Lung microvascular endothelial cell (primary cell): ENCODE data around the gene ARHGAP42. TPM values are rescaled to one million over a fixed set of nuclear protein-coding genes. Genes with fewer than 3 reads are reported as not detected.

Source experiments
- DNase-seq, 2 donors: peaks; one replicate each; pipeline versions ENCODE4 v3.0.0 to v3.0.0-alpha.2; 2010; ENCODE audit warnings: low read depth in 2 of 2
- total RNA-seq: library from RNA; depleted of rRNA; stranded (reverse); fragments of >200 nt; gene quantifications from 2 replicates; pipeline ENCODE4 v1.2.1, GENCODE V29; 2014

ARHGAP42 gene
- total RNA-seq, 1 donor from 2014 or later: 7.1 TPM

- peak; percentile 38 to 60 for DNase-seq
Measured at GRCh38 chr11:100682247-100682969, 4.7 kb upstream of the ARHGAP42 start.

DNA sequence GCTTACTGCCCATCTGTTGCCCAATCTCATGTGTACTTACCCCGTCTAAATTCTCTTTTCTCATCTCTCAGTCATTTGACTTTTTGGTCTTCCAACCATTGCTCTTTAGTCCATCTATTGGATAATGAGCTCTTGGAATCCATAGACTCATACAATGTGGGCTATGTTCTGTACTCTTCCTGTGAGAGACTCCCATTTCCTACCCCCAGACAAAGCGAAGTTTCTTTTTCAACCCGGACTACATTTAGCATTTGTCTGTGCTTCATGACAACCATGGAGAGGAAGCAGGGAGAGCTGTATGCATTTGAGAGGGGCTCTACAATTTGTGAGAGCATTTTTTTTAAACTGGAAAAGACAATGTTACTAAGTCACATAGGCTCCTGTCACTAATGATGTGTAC lies 4.0 kb upstream of the ARHGAP42 start:
- DNase-seq: no peak

DNA sequence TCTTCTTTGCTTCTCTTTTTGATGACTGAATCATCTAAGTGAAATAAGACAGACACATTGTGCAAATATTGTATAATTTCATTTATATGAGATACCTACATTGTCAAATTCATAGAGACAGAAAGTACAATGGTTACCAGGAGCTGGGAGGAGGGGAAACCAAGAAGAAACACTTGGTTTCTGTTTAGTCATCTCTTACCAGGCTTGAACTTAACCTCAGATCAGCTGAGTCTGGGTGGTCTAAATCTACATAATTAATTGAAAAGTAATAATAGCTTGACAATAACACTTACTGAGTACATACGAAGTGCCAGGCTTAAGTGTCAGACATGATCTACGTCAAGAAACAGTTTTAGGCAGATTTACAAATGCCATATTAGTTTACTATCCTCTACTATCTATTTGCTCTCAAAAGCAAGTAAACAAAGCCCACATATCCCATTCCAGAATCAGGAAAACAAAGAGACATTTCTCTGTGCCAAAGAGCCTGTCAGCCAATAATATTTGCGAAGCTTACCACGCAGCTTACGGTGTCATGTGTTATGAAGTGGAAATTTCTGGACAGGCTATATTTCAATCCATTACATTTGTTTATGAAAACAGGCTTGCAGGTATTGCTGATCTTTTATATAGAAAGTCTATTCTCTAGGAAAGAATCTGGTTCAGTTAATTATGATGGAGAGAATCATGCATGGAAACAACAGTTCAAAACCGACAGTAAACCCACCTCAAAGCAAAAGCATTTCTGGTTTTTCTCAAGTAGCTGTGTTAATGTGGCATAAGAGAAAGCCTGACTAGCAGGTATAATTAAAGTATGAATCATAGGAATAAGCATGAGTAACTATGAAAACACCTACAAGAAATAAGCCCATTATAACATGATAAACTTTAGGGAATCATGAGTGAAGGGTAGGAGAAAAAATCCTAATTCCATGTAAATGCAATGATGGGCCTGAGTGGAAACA lies 2.7 kb upstream of the ARHGAP42 start:
- DNase-seq: peak in 1 of 2 donors; percentile 59

DNA sequence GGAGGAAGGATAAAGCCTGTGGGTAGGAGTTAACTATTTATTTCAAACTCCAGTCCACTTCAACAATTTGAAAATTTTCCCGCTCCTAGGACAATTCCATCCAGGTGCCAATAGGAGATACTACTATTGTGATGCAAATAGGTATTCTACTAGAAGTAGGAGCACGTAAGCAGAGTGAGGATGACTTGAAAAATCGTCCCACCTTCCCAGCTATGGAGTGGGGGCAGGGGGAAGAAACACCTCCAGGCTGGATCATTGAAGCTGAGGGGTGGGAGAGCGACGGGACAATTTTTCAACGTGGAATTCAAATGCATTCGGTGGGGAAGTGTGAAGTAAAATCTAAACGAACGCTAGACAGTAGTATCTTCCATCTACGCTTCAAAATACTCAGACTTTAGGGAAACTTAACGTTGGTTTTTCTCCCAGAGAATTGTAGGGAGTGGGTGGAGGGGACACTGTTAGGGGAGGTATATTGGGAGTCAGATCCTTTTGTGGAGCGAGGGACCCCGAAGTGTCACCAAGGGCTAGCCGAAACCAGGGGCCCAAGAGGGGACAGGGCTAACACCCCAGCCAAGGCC lies 523 bp upstream of the ARHGAP42 start:
- no peak for DNase-seq

- DNase-seq: peak; percentile 76 to 84
Measured at GRCh38 chr11:100687630-100688395, 725 bp downstream of the ARHGAP42 start.

GRCh38 chr11:100689141-100689540 lies 2.1 kb downstream of the ARHGAP42 start:
- DNase-seq: no peak

GRCh38 chr11:100691896-100692653 lies 5.0 kb downstream of the ARHGAP42 start:
- DNase-seq: no peak

DNA sequence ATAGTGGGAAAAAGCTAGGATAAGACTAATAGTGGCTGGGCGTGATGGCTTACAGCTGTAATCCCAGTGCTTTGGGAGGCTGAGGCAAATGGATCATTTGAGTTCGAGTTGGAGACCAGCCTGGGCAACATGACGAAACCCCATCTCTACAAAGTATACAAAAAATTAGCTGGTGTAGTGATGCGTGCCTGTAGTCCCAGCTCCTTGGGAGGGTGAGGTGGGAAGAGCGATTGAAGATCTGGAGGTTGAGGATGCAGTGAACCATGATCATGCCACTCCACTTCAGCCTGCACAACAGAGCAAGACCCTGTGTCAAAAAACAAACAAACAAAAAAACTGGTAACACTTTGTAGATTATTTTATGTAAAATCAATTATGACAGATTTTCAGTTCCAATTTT lies 8.8 kb downstream of the ARHGAP42 start:
- DNase-seq: no peak

DNA sequence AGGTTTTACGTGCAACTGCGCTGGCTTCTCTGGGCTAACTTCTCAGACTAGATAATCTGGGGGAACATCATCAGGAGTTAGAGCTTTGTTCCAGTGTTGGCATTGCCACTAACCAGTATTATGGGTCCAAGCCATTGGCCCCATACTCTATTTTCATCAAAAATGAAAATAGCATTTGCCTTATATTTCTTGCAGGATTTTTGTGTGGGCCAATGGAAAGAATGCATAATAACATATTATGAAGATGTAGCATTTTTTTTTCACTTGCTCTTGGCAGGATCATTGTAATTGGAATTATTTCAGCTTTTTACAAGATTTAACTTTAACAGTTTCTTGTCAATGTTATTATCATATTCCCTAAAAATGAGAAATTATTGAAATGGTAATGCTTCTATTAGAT lies 16.1 kb downstream of the ARHGAP42 start:
- DNase-seq: no peak

- DNase-seq: no peak
Measured at GRCh38 chr11:100703801-100704575, 16.9 kb downstream of the ARHGAP42 start.

DNA sequence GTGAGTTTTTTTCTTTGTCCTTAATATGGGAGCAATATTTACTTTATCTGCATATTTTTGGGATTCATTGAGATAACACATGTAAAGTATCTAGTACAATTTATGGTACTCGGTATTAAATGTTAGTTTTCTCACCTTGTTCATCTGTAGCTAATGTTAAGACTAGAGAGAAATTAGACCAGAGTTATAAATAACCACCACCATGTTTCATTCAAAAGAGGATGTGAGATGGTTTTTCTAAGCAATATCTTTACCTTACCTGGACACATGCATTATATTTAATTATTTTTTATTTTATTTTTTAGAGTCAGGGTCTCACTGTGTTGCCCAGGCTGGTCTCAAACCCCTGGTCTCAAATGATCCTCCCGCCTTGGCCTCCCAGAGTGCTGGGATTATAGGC lies 18.4 kb downstream of the ARHGAP42 start:
- no peak for DNase-seq

DNA sequence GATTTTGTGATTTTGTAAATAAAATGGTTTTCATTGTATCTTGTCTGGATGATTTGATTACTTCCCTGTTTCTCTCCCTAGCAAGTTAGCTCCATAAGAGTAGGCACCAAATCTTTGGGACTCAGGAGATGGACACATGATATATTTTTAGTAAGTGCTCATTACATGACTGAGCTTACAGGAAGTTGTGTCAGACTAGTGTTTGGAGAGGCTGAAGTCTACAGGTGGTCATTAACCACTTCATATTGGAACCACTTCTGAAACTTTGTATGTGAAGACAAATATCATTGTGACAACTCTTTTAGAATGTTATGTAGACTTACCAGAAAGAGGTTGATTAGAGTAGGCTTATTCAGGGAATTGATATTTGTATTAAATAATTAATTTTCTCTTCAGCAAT lies 19.1 kb downstream of the ARHGAP42 start:
- DNase-seq: peak in 1 of 2 donors; percentile 36

GRCh38 chr11:100709233-100709957 lies 22.3 kb downstream of the ARHGAP42 start:
- DNase-seq: peak in 1 of 2 donors; percentile 48

DNA sequence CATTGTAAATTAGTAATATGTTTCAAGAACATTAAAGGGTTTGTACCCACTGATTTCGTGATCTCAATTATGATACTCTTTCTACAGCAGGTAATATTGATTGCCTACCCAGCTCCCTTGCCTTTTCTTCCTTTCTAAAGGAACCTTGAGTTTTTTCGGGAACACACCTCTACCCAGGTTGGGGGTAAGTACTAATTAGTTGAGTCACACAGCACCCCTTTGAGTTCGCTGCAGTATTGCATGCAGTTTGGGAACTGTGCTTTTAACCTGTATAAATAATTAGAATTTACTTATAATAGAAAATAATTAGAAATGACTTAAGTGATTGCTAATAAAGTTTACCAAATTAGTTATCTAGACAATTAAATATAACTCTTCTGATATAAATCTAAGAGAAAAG lies 24.9 kb downstream of the ARHGAP42 start:
- no peak for DNase-seq

DNA sequence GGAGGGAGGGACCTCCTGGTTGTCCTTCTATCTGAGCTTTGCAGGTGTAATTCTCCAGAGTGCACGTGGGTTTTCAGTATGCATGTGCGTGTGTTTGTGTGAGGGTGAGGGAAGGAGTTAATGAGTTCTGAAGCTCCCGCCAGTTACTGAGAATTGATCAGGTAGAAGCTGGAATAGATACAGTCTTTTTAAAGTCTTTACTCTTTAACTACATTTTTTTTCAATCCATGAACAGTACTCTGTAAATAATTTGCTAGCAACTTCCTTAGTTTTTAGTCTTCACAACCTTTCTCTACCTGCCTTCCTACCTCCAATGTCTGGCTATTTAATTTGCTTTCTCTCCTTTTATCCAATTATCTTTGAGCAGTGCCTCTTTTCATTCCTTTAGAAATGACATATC lies 25.5 kb downstream of the ARHGAP42 start:
- no peak for DNase-seq

DNA sequence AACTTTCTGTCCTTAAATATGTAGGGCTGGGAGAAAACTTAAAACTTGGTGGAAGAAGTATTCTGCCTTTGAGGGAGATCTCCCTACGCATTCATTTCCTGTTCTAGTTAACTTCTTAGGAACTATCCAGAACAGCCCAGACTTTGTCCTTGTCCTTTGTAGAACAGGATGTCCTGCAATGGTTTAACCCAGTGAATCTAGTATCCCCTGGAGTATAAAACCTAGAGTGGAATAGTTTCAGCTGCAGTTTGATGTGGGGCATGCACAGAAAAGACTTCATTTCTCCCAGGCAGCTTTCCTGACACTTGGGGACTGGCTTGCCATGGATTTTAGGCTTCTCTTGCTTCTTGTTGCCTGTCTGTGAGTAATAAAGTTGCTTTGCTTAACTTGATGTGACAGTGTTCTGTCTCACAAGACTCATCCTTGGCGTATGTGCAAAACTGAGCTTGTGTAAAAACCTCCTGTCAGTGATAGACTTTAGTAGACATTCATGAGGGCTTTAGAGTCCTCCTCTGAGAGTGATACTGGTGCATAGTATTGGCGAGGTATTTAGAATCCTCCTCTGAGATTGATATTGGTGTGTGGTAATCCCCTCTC lies 28.2 kb downstream of the ARHGAP42 start:
- DNase-seq: peak in 1 of 2 donors; percentile 19

DNA sequence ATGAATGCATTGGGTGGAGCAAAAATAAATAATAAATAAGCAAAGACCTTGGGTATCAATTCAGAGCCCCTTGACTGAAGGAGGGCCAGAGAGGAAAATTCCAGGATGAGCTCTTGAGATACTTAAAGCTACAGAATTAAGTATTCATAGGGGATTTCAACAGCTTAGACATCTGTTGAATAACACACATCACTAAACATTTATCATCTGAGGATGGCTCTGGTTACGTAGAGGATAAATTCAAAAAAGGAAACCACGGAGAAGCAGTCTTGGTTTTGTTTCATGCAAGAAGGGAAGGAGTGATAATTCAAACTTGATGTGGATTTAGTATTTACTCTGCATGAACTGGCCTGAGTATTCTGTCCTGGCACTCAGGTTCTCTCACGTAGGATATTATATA lies 29.8 kb downstream of the ARHGAP42 start:
- DNase-seq: no peak

DNA sequence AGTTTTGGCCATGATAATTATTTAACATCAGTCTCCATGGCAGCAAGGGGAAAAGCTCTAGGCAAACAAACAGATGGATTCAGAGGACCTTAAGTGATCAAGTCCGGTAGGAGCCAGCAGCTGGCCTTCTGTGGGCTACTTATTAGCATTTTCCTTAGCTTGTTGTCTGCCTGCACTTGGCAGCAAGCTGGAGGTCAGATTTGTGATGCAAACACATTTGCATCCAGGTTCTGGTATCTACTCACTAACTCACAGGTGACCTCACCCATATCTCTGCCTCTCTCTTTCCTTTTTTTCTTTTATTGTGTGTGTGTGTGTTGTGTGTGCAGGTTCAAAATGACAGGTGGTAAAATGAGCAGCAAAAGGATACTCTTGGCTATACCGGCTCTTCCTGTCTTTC lies 32.3 kb downstream of the ARHGAP42 start:
- peak; percentile 56 to 60 for DNase-seq

DNA sequence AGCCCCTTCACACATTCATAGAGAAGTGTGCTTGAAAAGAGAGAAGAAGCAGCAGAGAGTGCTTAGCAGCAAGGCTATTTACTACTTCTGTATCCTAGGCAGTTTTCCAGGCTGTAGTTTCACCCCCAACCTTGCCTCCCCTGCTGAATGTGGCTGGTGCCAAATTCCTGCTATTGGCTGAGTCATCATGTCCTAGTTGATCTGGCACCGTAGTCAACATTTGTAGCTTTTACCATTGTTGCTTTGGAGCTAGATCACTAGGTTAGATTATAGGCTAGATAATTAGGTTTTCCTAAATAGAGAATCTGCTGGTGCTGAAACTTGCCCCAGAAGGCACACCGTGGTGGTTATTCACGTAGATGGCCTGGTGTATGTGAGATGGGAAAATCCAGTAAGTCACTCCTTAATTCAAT lies 32.7 kb downstream of the ARHGAP42 start:
- peak; percentile 91 to 95 for DNase-seq
